Breast epithelium (tissue), 4 donors: ENCODE data around the gene TMEM238. TPM values are rescaled to one million over a fixed set of nuclear protein-coding genes. Genes with fewer than 3 reads are reported as not detected.
A peak's percentile ranks its signal among the peaks of the same experiment; 100 is the strongest.

Experiments
- DNase-seq, 2 donors: peaks; one replicate each; pipeline ENCODE4 v3.0.0-alpha.2; 2019; ENCODE audit warnings: low spot score in 2 of 2
- H3K27ac ChIP-seq, 2 donors: fragments of 200-600 bp; sonication (generic) in 1 of 2; one replicate each; pipeline ENCODE4 v1.5.1; 2016 to 2019; ENCODE audit warnings: mild to moderate bottlenecking in 1 of 2
- H3K27me3 ChIP-seq, 2 donors: fragments of 200-600 bp; sonication (generic) in 1 of 2; one replicate each; pipeline versions ENCODE4 v1.5.1 to v1.6.0; 2017 to 2019; ENCODE audit warnings: control low read depth in 1 of 2, mild to moderate bottlenecking in 1 of 2
- H3K36me3 ChIP-seq: fragments of 200-600 bp; one replicate; pipeline ENCODE4 v1.5.1; 2019
- H3K4me1 ChIP-seq, 2 donors: fragments of 200-600 bp; sonication (generic); one replicate each; pipeline ENCODE4 v1.5.1; 2016 to 2019; ENCODE audit warnings: control low read depth in 1 of 2
- H3K4me3 ChIP-seq, 3 donors: fragments of 200-600 bp; sonication (generic); 1 replicate in 2 of 3; 2 replicates in 1 of 3; pipeline ENCODE4 v1.5.1; 2016 to 2019; ENCODE audit warnings: mild to moderate bottlenecking in 3 of 3, moderate library complexity in 2 of 3
- H3K9me3 ChIP-seq, 2 donors: fragments of 200-600 bp; sonication (generic) in 1 of 2; one replicate each; pipeline ENCODE4 v1.5.1; 2016 to 2019; ENCODE audit warnings: control low read depth in 1 of 2
- CTCF ChIP-seq, 3 donors: fragments of 450-650 bp; IDR thresholded peaks; one replicate each; pipeline ENCODE4 v1.5.1; 2016 to 2017; ENCODE audit warnings: antibody characterized with exemption in 3 of 3, mild to moderate bottlenecking in 3 of 3, moderate library complexity in 3 of 3
- POLR2A ChIP-seq: fragments of 450-650 bp; IDR thresholded peaks from one replicate; pipeline ENCODE4 v1.6.1; 2016; ENCODE audit warnings: antibody characterized with exemption, mild to moderate bottlenecking, moderate library complexity
- POLR2AphosphoS5 ChIP-seq, 3 donors: sonication (generic); formaldehyde crosslinking; IDR thresholded peaks; one replicate each; pipeline ENCODE4 v1.6.1; 2017; ENCODE audit warnings: antibody characterized with exemption in 3 of 3
- intact Hi-C: fragments of 100-400 bp; cut with DNase I; formaldehyde crosslinking; loops from one replicate; pipeline ENCODE4 v1.15.1; 2023; ENCODE audit warnings: low total_unique reads
- total RNA-seq, 3 donors: library from RNA; depleted of rRNA; stranded (reverse); fragments of >200 nt; gene quantifications; one replicate each; pipeline ENCODE4 v1.1.0, GENCODE V29; 2016

The TMEM238 gene
- total RNA-seq, 3 donors from 2014 or later, result 4.5 to 12.7 (median 9.8) TPM

GRCh38 chr19:55400281-55401087, 16.4 kb upstream of the TMEM238 start:
- H3K4me3 ChIP-seq, result no peak overlapping the region
- no peaks in the 10 kb centered on the region for H3K9me3 ChIP-seq
- H3K36me3 ChIP-seq, result no peaks in the 10 kb centered on the region
- DNase-seq, result peak in 1 of 2 donors; percentile 56
- TF ChIP-seq CTCF (IDR thresholded peaks at IDR 0.05), result no peak
- no peak for TF ChIP-seq POLR2A
- no peak for TF ChIP-seq POLR2AphosphoS5 (IDR thresholded peaks at IDR 0.05)
- no peaks in the 10 kb centered on the region for H3K4me1 ChIP-seq
- no peaks in the 10 kb centered on the region for H3K27me3 ChIP-seq
- intact Hi-C loops, result no loop called here
- H3K27ac ChIP-seq, result peak overlapping the region; percentile 26 to 43

- no peak overlapping the region for H3K4me3 ChIP-seq
- H3K9me3 ChIP-seq, result no peaks in the 10 kb centered on the region
- no peak for DNase-seq
- no peak for TF ChIP-seq CTCF (IDR thresholded peaks at IDR 0.05)
- no peak for TF ChIP-seq POLR2AphosphoS5 (IDR thresholded peaks at IDR 0.05)
- no peak for TF ChIP-seq POLR2A
- intact Hi-C loops, result no loop called here
- H3K27ac ChIP-seq, result no peak overlapping the region
- no peaks in the 10 kb centered on the region for H3K36me3 ChIP-seq
- H3K4me1 ChIP-seq, result no peaks in the 10 kb centered on the region
- no peaks in the 10 kb centered on the region for H3K27me3 ChIP-seq
Measured at GRCh38 chr19:55398200-55398925, 14.3 kb upstream of the TMEM238 start.

- no peaks in the 10 kb centered on the region for H3K9me3 ChIP-seq
- H3K27me3 ChIP-seq, result no peaks in the 10 kb centered on the region
- intact Hi-C loops, result no loop called here
- peaks cover 5 to 6% of the 10 kb centered on the region in 2 donors for H3K4me1 ChIP-seq
- no peaks in the 10 kb centered on the region for H3K36me3 ChIP-seq
- no peak for TF ChIP-seq POLR2AphosphoS5 (IDR thresholded peaks at IDR 0.05)
- TF ChIP-seq CTCF (IDR thresholded peaks at IDR 0.05), result no peak
- no peak for TF ChIP-seq POLR2A
- no peak overlapping the region for H3K4me3 ChIP-seq
- H3K27ac ChIP-seq, result no peak overlapping the region
- no peak for DNase-seq
Measured at GRCh38 chr19:55392820-55393761, 9.0 kb upstream of the TMEM238 start.

GRCh38 chr19:55391702-55392615, 7.9 kb upstream of the TMEM238 start:
- intact Hi-C loops, result no loop called here
- Histone ChIP-seq H3K27me3 (no peaks in the 10 kb centered on the region), H3K4me3 (no peak overlapping the region), H3K27ac (no peak overlapping the region), H3K9me3 (no peaks in the 10 kb centered on the region), H3K4me1 (peaks cover 13 to 17% of the 10 kb centered on the region in 2 donors), H3K36me3 (no peaks in the 10 kb centered on the region)
- no peak for TF ChIP-seq POLR2A
- TF ChIP-seq POLR2AphosphoS5 (IDR thresholded peaks at IDR 0.05), result no peak
- no peak for TF ChIP-seq CTCF (IDR thresholded peaks at IDR 0.05)
- DNase-seq, result no peak
